GM21526 (cell line): ENCODE measurements around the gene ANKRD13C.
"Not testable (repeated sequence)": the region's sequence is repeated elsewhere in the genome, so short reads cannot be mapped to it uniquely, and the experiment has no call there.

Source experiments
- ATAC-seq: cut with Tn5 transposase; IDR thresholded peaks from one replicate; pipeline ENCODE4 v1.9.1; 2021; ENCODE audit warnings: moderate library complexity; ENCODE audit not compliant: unreplicated experiment, low FRiP score

Gene ANKRD13C

GRCh38 chr1:70354332-70355110, at the start of gene ANKRD13C:
Gene ANKRD13C (minus strand): TSS chr1:70354722. CDS start chr1:70354408, 314 bp downstream.
- ATAC-seq = peak; percentile 90

GRCh38 chr1:70403759-70404158, 49.2 kb upstream of the ANKRD13C start:
- no peak for ATAC-seq

- no peak for ATAC-seq
Measured at GRCh38 chr1:70401974-70402373, 47.5 kb upstream of the ANKRD13C start.

GRCh38 chr1:70400335-70400734, 45.8 kb upstream of the ANKRD13C start:
- no peak for ATAC-seq

GRCh38 chr1:70397013-70397412, 42.5 kb upstream of the ANKRD13C start:
- ATAC-seq = no peak

GRCh38 chr1:70396607-70397006, 42.1 kb upstream of the ANKRD13C start:
- no peak for ATAC-seq

GRCh38 chr1:70392626-70393025, 38.1 kb upstream of the ANKRD13C start:
- ATAC-seq = no peak

- ATAC-seq = no peak
Measured at GRCh38 chr1:70387507-70387906, 33.0 kb upstream of the ANKRD13C start.

GRCh38 chr1:70386121-70386520, 31.6 kb upstream of the ANKRD13C start:
- no peak for ATAC-seq

- ATAC-seq = no peak
Measured at GRCh38 chr1:70385477-70385876, 31.0 kb upstream of the ANKRD13C start.

GRCh38 chr1:70384542-70384941, 30.0 kb upstream of the ANKRD13C start:
- no peak for ATAC-seq

GRCh38 chr1:70383483-70383882, 29.0 kb upstream of the ANKRD13C start:
- no peak for ATAC-seq

- peak; percentile 70 for ATAC-seq
Measured at GRCh38 chr1:70382682-70383081, 28.2 kb upstream of the ANKRD13C start.

GRCh38 chr1:70376196-70376595, 21.7 kb upstream of the ANKRD13C start:
- ATAC-seq = no peak

- ATAC-seq = not testable (repeated sequence)
Measured at GRCh38 chr1:70373580-70373979, 19.1 kb upstream of the ANKRD13C start.

- ATAC-seq = no peak
Measured at GRCh38 chr1:70372426-70372825, 17.9 kb upstream of the ANKRD13C start.

GRCh38 chr1:70371586-70371985, 17.1 kb upstream of the ANKRD13C start:
- ATAC-seq = not testable (repeated sequence)

GRCh38 chr1:70367397-70367796, 12.9 kb upstream of the ANKRD13C start:
- not testable (repeated sequence) for ATAC-seq

GRCh38 chr1:70366997-70367396, 12.5 kb upstream of the ANKRD13C start:
- ATAC-seq = not testable (repeated sequence)

GRCh38 chr1:70366425-70366952, 12.0 kb upstream of the ANKRD13C start:
- ATAC-seq = not testable (repeated sequence)

GRCh38 chr1:70364439-70364838, 9.9 kb upstream of the ANKRD13C start:
- ATAC-seq = no peak

- no peak for ATAC-seq
Measured at GRCh38 chr1:70361727-70362398, 7.3 kb upstream of the ANKRD13C start.
